Fibroblast of villous mesenchyme (primary cell): ENCODE measurements around the gene CACNG1. TPM values are rescaled to one million over a fixed set of nuclear protein-coding genes. Genes with fewer than 3 reads are reported as not detected.
"Not testable (repeated sequence)": the region's sequence is repeated elsewhere in the genome, so short reads cannot be mapped to it uniquely, and the experiment has no call there.

Source experiments
- DNase-seq: peaks from one replicate; pipeline ENCODE4 v3.0.0-alpha.2; 2010; ENCODE audit warnings: low read depth
- H3K4me3 ChIP-seq: 2 replicates; pipeline ENCODE4 v1.5.1; 2011; ENCODE audit warnings: low read depth, mild to moderate bottlenecking, low read length
- CTCF ChIP-seq: IDR thresholded peaks from 2 replicates; pipeline ENCODE4 v1.5.1; 2012; ENCODE audit warnings: low read depth, mild to moderate bottlenecking, low read length; ENCODE audit not compliant: insufficient read depth
- total RNA-seq: library from RNA; depleted of rRNA; stranded (reverse); fragments of >200 nt; gene quantifications from 2 replicates; pipeline ENCODE4 v1.2.3, GENCODE V29; 2012

CACNG1 gene
- total RNA-seq, 1 donor, result not detected

GRCh38 chr17:67095803-67096202 is 51.4 kb downstream of the CACNG1 start:
- no peak for TF ChIP-seq CTCF
- H3K4me3 ChIP-seq, result no peak overlapping the region
- DNase-seq, result peak; percentile 20

GRCh38 chr17:67096609-67097008 is 52.3 kb downstream of the CACNG1 start:
- no peak overlapping the region for H3K4me3 ChIP-seq
- TF ChIP-seq CTCF, result no peak
- no peak for DNase-seq

- DNase-seq, result no peak
- TF ChIP-seq CTCF, result no peak
- no peak overlapping the region for H3K4me3 ChIP-seq
Measured at GRCh38 chr17:67098006-67098405, 53.7 kb downstream of the CACNG1 start.

GRCh38 chr17:67104641-67105040 is 60.3 kb downstream of the CACNG1 start:
- H3K4me3 ChIP-seq, DNase-seq: not testable (repeated sequence)

GRCh38 chr17:67105213-67105612 is 60.9 kb downstream of the CACNG1 start:
- no peak for TF ChIP-seq CTCF
- no peak overlapping the region for H3K4me3 ChIP-seq
- peak; percentile 71 for DNase-seq

Other genes starting within 250 kb of the CACNG1 start
- not detected in 2 replicates for gene CACNG5, start 209.4 kb upstream of the CACNG1 start, total RNA-seq
- not detected in 2 replicates for gene CACNG4, start 79.8 kb upstream of the CACNG1 start, total RNA-seq
- gene HELZ, start 200.6 kb downstream of the CACNG1 start, total RNA-seq, result 53.1 and 89.8 TPM in 2 replicates